H1 (cell line): ENCODE data around the gene CLEC4E.

Experiments
- ATF3 ChIP-seq: IDR thresholded peaks from 2 replicates; pipeline ENCODE4 v1.6.1; 2011; ENCODE audit warnings: low read depth, mild to moderate bottlenecking, low read length; ENCODE audit not compliant: insufficient read depth
- CBX8 ChIP-seq: fragments of 300-800, 300-1000 bp; sonication (generic); IDR thresholded peaks from 2 replicates; pipeline ENCODE4 v1.7.1; 2016; ENCODE audit warnings: low read depth, low read length, borderline replicate concordance
- CHD1 ChIP-seq: IDR thresholded peaks from 2 replicates; pipeline ENCODE4 v1.6.1; 2012; ENCODE audit warnings: low read depth, low read length, improper control_type of control experiment
- GABPA ChIP-seq: IDR thresholded peaks from 2 replicates; pipeline ENCODE4 v1.6.1; 2011; ENCODE audit warnings: mild to moderate bottlenecking, low read length, moderate library complexity, borderline replicate concordance; ENCODE audit not compliant: insufficient read depth
- POLR2A ChIP-seq, 2 experiments: IDR thresholded peaks; 1 replicate in 1 of 2; 2 replicates in 1 of 2; pipeline ENCODE4 v1.6.1; 2011; ENCODE audit warnings: low read depth in 2 of 2, low read length in 2 of 2, mild to moderate bottlenecking in 2 of 2; ENCODE audit errors: control extremely low read depth in 1 of 2
- POLR2AphosphoS5 ChIP-seq: IDR thresholded peaks from 2 replicates; pipeline ENCODE4 v1.6.1; 2011; ENCODE audit warnings: low read depth, low read length
- RAD21 ChIP-seq, 2 experiments: IDR thresholded peaks in 1 of 2; conservative IDR thresholded peaks in 1 of 2; 2 replicates each; pipeline ENCODE4 v1.6.1; 2011; ENCODE audit warnings: low read depth in 2 of 2, low read length in 2 of 2, improper control_type of control experiment in 1 of 2, inconsistent platforms in 1 of 2, mild to moderate bottlenecking in 1 of 2, moderate library complexity in 1 of 2
- RFX5 ChIP-seq: IDR thresholded peaks from 2 replicates; pipeline ENCODE4 v1.6.1; 2011; ENCODE audit warnings: low read depth, low read length, improper control_type of control experiment, borderline replicate concordance
- RXRA ChIP-seq: IDR thresholded peaks from 2 replicates; pipeline ENCODE4 v1.6.1; 2011; ENCODE audit warnings: low read depth, mild to moderate bottlenecking, low read length, moderate library complexity; ENCODE audit not compliant: insufficient read depth
- SP2 ChIP-seq: IDR thresholded peaks from 2 replicates; pipeline ENCODE4 v1.6.1; 2012; ENCODE audit warnings: mild to moderate bottlenecking, low read length, inconsistent platforms
- TAF1 ChIP-seq: IDR thresholded peaks from 2 replicates; pipeline ENCODE4 v1.6.1; 2011; ENCODE audit warnings: mild to moderate bottlenecking, low read depth, low read length
- TBP ChIP-seq: IDR thresholded peaks from 2 replicates; pipeline ENCODE4 v1.6.1; 2011; ENCODE audit warnings: low read depth, low read length, improper control_type of control experiment
- YY1 ChIP-seq: IDR thresholded peaks from 2 replicates; pipeline ENCODE4 v1.6.1; 2011; ENCODE audit warnings: low read depth, mild to moderate bottlenecking, low read length
- TF ChIP-seq, protein P1 (sequence below), 3 experiments: IDR thresholded peaks; 1 replicate in 2 of 3; 2 replicates in 1 of 3; pipeline versions ENCODE4 v1.5.1 to v1.6.1; 2011; ENCODE audit warnings: low read length in 3 of 3, mild to moderate bottlenecking in 3 of 3, inconsistent platforms in 2 of 3, low read depth in 1 of 3, moderate library complexity in 1 of 3; ENCODE audit not compliant: insufficient read depth in 1 of 3; ENCODE audit errors: control extremely low read depth in 1 of 3

- TF ChIP-seq TAF1 (no peak), CHD1 (no peak), TBP (no peak), RAD21 (IDR thresholded peaks at IDR 0.05 in 1 of 2, conservative IDR thresholded peaks at IDR 0.05 in 1 of 2; ENCODE audit: low read depth in 2 of 2, low read length in 2 of 2) (no peak), ATF3 (no peak), CBX8 (no peak), GABPA (no peak), POLR2A (IDR thresholded peaks at IDR 0.05; ENCODE audit: control extremely low read depth in 1 of 2, low read depth in 2 of 2, low read length in 2 of 2) (no peak), RFX5 (no peak), YY1 (no peak), SP2 (no peak), POLR2AphosphoS5 (no peak), RXRA (no peak)
- TF ChIP-seq, protein P1, sequence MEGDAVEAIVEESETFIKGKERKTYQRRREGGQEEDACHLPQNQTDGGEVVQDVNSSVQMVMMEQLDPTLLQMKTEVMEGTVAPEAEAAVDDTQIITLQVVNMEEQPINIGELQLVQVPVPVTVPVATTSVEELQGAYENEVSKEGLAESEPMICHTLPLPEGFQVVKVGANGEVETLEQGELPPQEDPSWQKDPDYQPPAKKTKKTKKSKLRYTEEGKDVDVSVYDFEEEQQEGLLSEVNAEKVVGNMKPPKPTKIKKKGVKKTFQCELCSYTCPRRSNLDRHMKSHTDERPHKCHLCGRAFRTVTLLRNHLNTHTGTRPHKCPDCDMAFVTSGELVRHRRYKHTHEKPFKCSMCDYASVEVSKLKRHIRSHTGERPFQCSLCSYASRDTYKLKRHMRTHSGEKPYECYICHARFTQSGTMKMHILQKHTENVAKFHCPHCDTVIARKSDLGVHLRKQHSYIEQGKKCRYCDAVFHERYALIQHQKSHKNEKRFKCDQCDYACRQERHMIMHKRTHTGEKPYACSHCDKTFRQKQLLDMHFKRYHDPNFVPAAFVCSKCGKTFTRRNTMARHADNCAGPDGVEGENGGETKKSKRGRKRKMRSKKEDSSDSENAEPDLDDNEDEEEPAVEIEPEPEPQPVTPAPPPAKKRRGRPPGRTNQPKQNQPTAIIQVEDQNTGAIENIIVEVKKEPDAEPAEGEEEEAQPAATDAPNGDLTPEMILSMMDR (IDR thresholded peaks at IDR 0.05; ENCODE audit: control extremely low read depth in 1 of 3, insufficient read depth in 1 of 3, low read depth in 1 of 3, low read length in 3 of 3): no peak
Observed at GRCh38 chr12:8501720-8502119, 39.0 kb downstream of the CLEC4E start.
